K562 (cell line): ENCODE data around the gene TRPC4AP. TPM values are rescaled to one million over a fixed set of nuclear protein-coding genes. Genes with fewer than 3 reads are reported as not detected.

Source experiments
- ATAC-seq: fragments of 200-7000 bp; cut with Tn5 transposase; 3 replicates; pipeline ENCODE4 v1.9.1; 2020; ENCODE audit warnings: moderate library complexity
- BruUV-seq: library from RNA; stranded (reverse); fragments of 400-500 nt; replicated peaks from 2 replicates; lab custom pipeline; 2021; lab: Mats Ljungman, UMichigan
- CTCF ChIA-PET: fragments of 300-600 bp; formaldehyde crosslinking; extraction: SDS; loops from one replicate; lab custom pipeline; 2021; ENCODE audit warnings: low intra/inter-chr PET ratio; lab: Yijun Ruan, JAX
- POLR2A ChIA-PET: fragments of 300-600, 350-650 bp; sonication (Branson Sonifier 250); formaldehyde crosslinking; extraction: SDS; loops from one replicate; lab custom pipeline; 2021; ENCODE audit warnings: antibody characterized with exemption, inconsistent platforms; lab: Yijun Ruan, JAX
- DNase-seq, 4 experiments: peaks; one replicate each; pipeline versions ENCODE4 v3.0.0 to v3.0.0-alpha.2; 2011 to 2018; ENCODE audit warnings: low spot score in 3 of 4, mixed read lengths in 3 of 4; ENCODE audit errors: extremely low read depth in 1 of 4
- FAIRE-seq: peaks from 2 replicates; lab custom pipeline; 2011; peaks lifted over from hg19 to GRCh38; lab: Jason Lieb, UNC
- H2AFZ ChIP-seq: 2 replicates; pipeline ENCODE4 v1.6.0; 2011; ENCODE audit warnings: low read depth, low read length, control low read depth, inconsistent platforms
- H3K27ac ChIP-seq: fragments of 200-600 bp; 3 replicates; pipeline ENCODE4 v1.8.0; 2011; ENCODE audit warnings: low read depth, mild to moderate bottlenecking, control low read depth, inconsistent platforms, low read length, moderate library complexity, mixed read lengths; ENCODE audit errors: extremely low read depth
- H3K27me3 ChIP-seq, 2 experiments: fragments of 300-600 bp in 1 of 2; 2 replicates in 1 of 2; 3 replicates in 1 of 2; pipeline versions ENCODE4 v1.6.0 to v1.8.0; 2011; ENCODE audit warnings: inconsistent platforms in 2 of 2, low read length in 2 of 2, mild to moderate bottlenecking in 1 of 2, mixed read lengths in 1 of 2, moderate library complexity in 1 of 2; ENCODE audit not compliant: control insufficient read depth in 2 of 2, insufficient read depth in 2 of 2
- H3K36me3 ChIP-seq: fragments of 300-600 bp; 3 replicates; pipeline ENCODE4 v1.8.0; 2011; ENCODE audit warnings: mild to moderate bottlenecking, low read length, inconsistent platforms; ENCODE audit not compliant: control insufficient read depth, insufficient read depth
- H3K4me1 ChIP-seq, 2 experiments: fragments of 200-600 bp in 1 of 2; replicated peaks in 1 of 2; 2 replicates in 1 of 2; 3 replicates in 1 of 2; pipeline versions ENCODE4 v1.5.1 to v1.8.0; 2011; ENCODE audit warnings: inconsistent platforms in 2 of 2, low read length in 2 of 2, mild to moderate bottlenecking in 1 of 2, mixed read lengths in 1 of 2, moderate library complexity in 1 of 2; ENCODE audit not compliant: control insufficient read depth in 2 of 2, insufficient read depth in 2 of 2
- H3K4me2 ChIP-seq: 2 replicates; pipeline ENCODE4 v1.6.1; 2011; ENCODE audit warnings: low read length, control low read depth, inconsistent platforms, mixed read lengths; ENCODE audit not compliant: insufficient read depth
- H3K4me3 ChIP-seq: fragments of 200-600 bp; sonication (generic), shearing (Covaris generic); 2 replicates; pipeline ENCODE4 v1.5.1; 2016; ENCODE audit warnings: control low read depth, inconsistent platforms
- H3K79me2 ChIP-seq: fragments of 200-600 bp; 3 replicates; pipeline ENCODE4 v1.8.0; 2011; ENCODE audit warnings: low read length, inconsistent platforms; ENCODE audit not compliant: control insufficient read depth, insufficient read depth
- H3K9ac ChIP-seq, 2 experiments: 2 replicates each; pipeline versions ENCODE4 v1.6.0 to v1.6.1; 2011; ENCODE audit warnings: low read depth in 2 of 2, low read length in 2 of 2, control low read depth in 1 of 2, inconsistent platforms in 1 of 2, mild to moderate bottlenecking in 1 of 2, mixed read lengths in 1 of 2; ENCODE audit not compliant: insufficient read depth in 1 of 2
- H3K9me1 ChIP-seq: one replicate; pipeline ENCODE4 v1.6.0; 2011; ENCODE audit warnings: inconsistent platforms, mild to moderate bottlenecking, low read length, moderate library complexity; ENCODE audit not compliant: control insufficient read depth, insufficient read depth
- H3K9me3 ChIP-seq: replicated peaks from 2 replicates; pipeline ENCODE4 v1.5.1; 2011; ENCODE audit warnings: low read depth, low read length, inconsistent platforms; ENCODE audit not compliant: control insufficient read depth, insufficient read depth
- H4K20me1 ChIP-seq: replicated peaks from 2 replicates; pipeline ENCODE4 v1.6.1; 2011; ENCODE audit warnings: low read length, inconsistent platforms, mixed read lengths; ENCODE audit not compliant: control insufficient read depth, insufficient read depth
- ARID2 ChIP-seq: fragments of 450-650 bp; IDR thresholded peaks from 2 replicates; pipeline ENCODE4 v1.6.1; 2017; ENCODE audit warnings: antibody characterized with exemption, mild to moderate bottlenecking
- MCM7 ChIP-seq, 2 experiments: fragments of 450-650 bp; IDR thresholded peaks; 2 replicates each; pipeline ENCODE4 v1.6.1; 2016 to 2018
- NKRF ChIP-seq: fragments of 450-650 bp; IDR thresholded peaks from 2 replicates; pipeline ENCODE4 v1.6.1; 2016; ENCODE audit warnings: borderline replicate concordance
- SMAD4 ChIP-seq: fragments of 250-450 bp; sonication (Bioruptor Pico); conservative IDR thresholded peaks from 2 replicates; pipeline ENCODE4 v1.8.0; 2021; ENCODE audit warnings: inconsistent platforms, mild to moderate bottlenecking, moderate library complexity
- TCF7L2 ChIP-seq: fragments of 150-350 bp; IDR thresholded peaks from 2 replicates; pipeline ENCODE4 v1.6.1; 2016; ENCODE audit warnings: low read depth, mild to moderate bottlenecking, low read length, moderate library complexity
- UBTF ChIP-seq, 2 experiments: IDR thresholded peaks; 2 replicates each; pipeline ENCODE4 v1.6.1; 2012; ENCODE audit warnings: improper control_type of control experiment in 2 of 2, low read depth in 2 of 2, low read length in 2 of 2, borderline replicate concordance in 1 of 2
- ZBTB34 ChIP-seq: fragments of 250-450 bp; sonication (Bioruptor Pico); IDR thresholded peaks from 2 replicates; pipeline ENCODE4 v1.8.0; 2021; ENCODE audit warnings: mild to moderate bottlenecking, moderate library complexity
- ZNF79 ChIP-seq: fragments of 250-450 bp; sonication (Bioruptor Pico); IDR thresholded peaks from 2 replicates; pipeline ENCODE4 v1.4.0; 2020; ENCODE audit warnings: low read depth, mild to moderate bottlenecking, moderate library complexity
- ZNF830 ChIP-seq: fragments of 250-450 bp; sonication (Bioruptor Pico); IDR thresholded peaks from 2 replicates; pipeline ENCODE4 v1.5.0; 2021; ENCODE audit warnings: mild to moderate bottlenecking
- WGBS: fragments of 100-300 bp; shearing (Covaris generic); methylation state at CpG from one replicate; pipeline ENCODE4 v1.1.6; 2016; ENCODE audit warnings: low coverage, mixed read lengths; ENCODE audit not compliant: insufficient coverage; ENCODE audit errors: missing lambda C conversion rate; 5-methylcytosine and 5-hydroxymethylcytosine counted together
- in situ Hi-C: fragments of 300-500 bp; cut with MboI; formaldehyde crosslinking; loops from 4 replicates; pipeline ENCODE4 v1.15.0; 2018; ENCODE audit warnings: inconsistent platforms, mixed read lengths
- intact Hi-C: fragments of 100-400 bp; cut with micrococcal nuclease; formaldehyde crosslinking; loops from 2 replicates; pipeline ENCODE4 v1.14.2; 2022
- polyA plus RNA-seq, 8 experiments: library from polyadenylated mRNA; depleted of rRNA in 4 of 8; stranded (reverse) in 5 of 8; unstranded in 3 of 8; fragments of >200 nt; fragmentation: Nextera tagmentation in 2 of 8; fragmentation: Illumina TruSeq in 1 of 8; extraction: Ambion mirVana in 2 of 8; extraction: Trizol in 1 of 8; gene quantifications; 2 replicates each; pipeline versions ENCODE4 v1.2.1 to v1.2.3, GENCODE V29; 2011 to 2014; ENCODE audit warnings: inconsistent platforms in 1 of 8, missing spikeins in 1 of 8
- total RNA-seq, 7 experiments: library from RNA; depleted of rRNA in 6 of 7; stranded (reverse); fragments of >200 nt in 6 of 7; fragmentation: Illumina TruSeq in 2 of 7; extraction: Trizol in 2 of 7; gene quantifications; 2 replicates each; pipeline versions ENCODE4 v1.2.1 to v1.2.3, GENCODE V29; 2011 to 2021; ENCODE audit warnings: low replicate concordance in 1 of 7
- TF ChIP-seq, protein P1 (sequence below): fragments of 450-650 bp; IDR thresholded peaks from 2 replicates; pipeline ENCODE4 v1.6.1; 2016; ENCODE audit warnings: missing biosample characterization, missing genetic modification characterization
- TF ChIP-seq, protein P2 (sequence below): IDR thresholded peaks from 2 replicates; pipeline ENCODE4 v1.6.1; 2014; ENCODE audit warnings: antibody characterized with exemption

TRPC4AP gene
- total and polyA plus RNA-seq, 9 of the 15 experiments (the other 6 are each of a cell fraction or from before 2014, with no cell fraction given), result 2.3 to 70.3 (median 33.3) TPM

- Histone ChIP-seq H3K27me3 (no peaks in the 10 kb centered on the region), H2AFZ (no peak overlapping the region), H3K9ac (no peak overlapping the region), H3K4me3 (no peak overlapping the region), H3K27ac (no peak overlapping the region), H3K36me3 (peaks cover 95% of the 10 kb centered on the region; the same call in 2 of the 3 replicates), H3K4me1 (no peaks in the 10 kb centered on the region), H4K20me1 (no peaks in the 10 kb centered on the region), H3K9me3 (no peaks in the 10 kb centered on the region), H3K4me2 (no peak overlapping the region), H3K9me1 (no peaks in the 10 kb centered on the region), H3K79me2 (no peaks in the 10 kb centered on the region)
- ChIA-PET POLR2A (interaction anchor here (0.6 to 2.8 kb wide), 6 partner anchors 9 to 47 kb away, joined by 3 to 10 read pairs (median 4); no protein-coding TSS in a partner anchor), CTCF (no interaction called here)
- BruUV-seq, result no TSS peak
- intact Hi-C loops (no loop called here), in situ Hi-C loops (no loop called here)
- ATAC-seq (no peak), FAIRE-seq (no peak), DNase-seq (no peak)
- WGBS, result 95% methylated on average over 11 of the region's 11 CpGs
- TF ChIP-seq MCM7 (IDR thresholded peaks at IDR 0.05) (no peak), SMAD4 (CRISPR knock-in tag) (no peak), ARID2 (no peak), UBTF (IDR thresholded peaks at IDR 0.05; ENCODE audit: borderline replicate concordance in 1 of 2, low read depth in 2 of 2, low read length in 2 of 2) (no peak), ZNF830 (CRISPR knock-in tag) (no peak), ZNF79 (CRISPR knock-in tag) (no peak), NKRF (no peak), ZBTB34 (CRISPR knock-in tag) (no peak), TCF7L2 (no peak)
- TF ChIP-seq, protein P1, sequence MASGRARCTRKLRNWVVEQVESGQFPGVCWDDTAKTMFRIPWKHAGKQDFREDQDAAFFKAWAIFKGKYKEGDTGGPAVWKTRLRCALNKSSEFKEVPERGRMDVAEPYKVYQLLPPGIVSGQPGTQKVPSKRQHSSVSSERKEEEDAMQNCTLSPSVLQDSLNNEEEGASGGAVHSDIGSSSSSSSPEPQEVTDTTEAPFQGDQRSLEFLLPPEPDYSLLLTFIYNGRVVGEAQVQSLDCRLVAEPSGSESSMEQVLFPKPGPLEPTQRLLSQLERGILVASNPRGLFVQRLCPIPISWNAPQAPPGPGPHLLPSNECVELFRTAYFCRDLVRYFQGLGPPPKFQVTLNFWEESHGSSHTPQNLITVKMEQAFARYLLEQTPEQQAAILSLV (tag), result no peak
- TF ChIP-seq, protein P2, sequence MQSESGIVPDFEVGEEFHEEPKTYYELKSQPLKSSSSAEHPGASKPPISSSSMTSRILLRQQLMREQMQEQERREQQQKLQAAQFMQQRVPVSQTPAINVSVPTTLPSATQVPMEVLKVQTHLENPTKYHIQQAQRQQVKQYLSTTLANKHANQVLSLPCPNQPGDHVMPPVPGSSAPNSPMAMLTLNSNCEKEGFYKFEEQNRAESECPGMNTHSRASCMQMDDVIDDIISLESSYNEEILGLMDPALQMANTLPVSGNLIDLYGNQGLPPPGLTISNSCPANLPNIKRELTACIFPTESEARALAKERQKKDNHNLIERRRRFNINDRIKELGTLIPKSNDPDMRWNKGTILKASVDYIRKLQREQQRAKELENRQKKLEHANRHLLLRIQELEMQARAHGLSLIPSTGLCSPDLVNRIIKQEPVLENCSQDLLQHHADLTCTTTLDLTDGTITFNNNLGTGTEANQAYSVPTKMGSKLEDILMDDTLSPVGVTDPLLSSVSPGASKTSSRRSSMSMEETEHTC, result no peak
These were observed 82.8 kb downstream of the TRPC4AP start for GRCh38 chr20:35009665-35010328.
